Measurements from ENCODE around the gene FAM124B.
"Not testable (repeated sequence)": the region's sequence is repeated elsewhere in the genome, so short reads cannot be mapped to it uniquely, and the experiment has no call there.

Gene FAM124B

GRCh38 chr2:224412141-224413015 lies 10.5 kb upstream of the FAM124B start:
- DNase-seq: no peak

- DNase-seq: no peak
Measured at GRCh38 chr2:224410946-224411561, 9.1 kb upstream of the FAM124B start.

GRCh38 chr2:224408676-224409075 lies 6.8 kb upstream of the FAM124B start:
- DNase-seq: no peak

- no peak for DNase-seq
Measured at GRCh38 chr2:224407241-224407701, 5.4 kb upstream of the FAM124B start.

GRCh38 chr2:224405841-224406370 lies 4.0 kb upstream of the FAM124B start:
- DNase-seq: no peak

GRCh38 chr2:224405412-224405811 lies 3.5 kb upstream of the FAM124B start:
- no peak for DNase-seq

- no peak for DNase-seq
Measured at GRCh38 chr2:224404796-224405195, 2.9 kb upstream of the FAM124B start.

GRCh38 chr2:224403657-224404056 lies 1.8 kb upstream of the FAM124B start:
- DNase-seq: no peak

GRCh38 chr2:224400886-224401632 lies 848 bp downstream of the FAM124B start:
- no peak for DNase-seq

- no peak for DNase-seq
Measured at GRCh38 chr2:224400174-224400810, 1.6 kb downstream of the FAM124B start.

- DNase-seq: no peak
Measured at GRCh38 chr2:224398289-224398688, 3.6 kb downstream of the FAM124B start.

- DNase-seq: not testable (repeated sequence)
Measured at GRCh38 chr2:224397100-224397499, 4.8 kb downstream of the FAM124B start.

GRCh38 chr2:224395620-224396390 lies 6.1 kb downstream of the FAM124B start:
- no peak for DNase-seq

- no peak for DNase-seq
Measured at GRCh38 chr2:224393157-224393872, 8.6 kb downstream of the FAM124B start.

GRCh38 chr2:224392545-224392944 lies 9.4 kb downstream of the FAM124B start:
- DNase-seq: no peak

GRCh38 chr2:224389317-224389716 lies 12.6 kb downstream of the FAM124B start:
- no peak for DNase-seq

GRCh38 chr2:224386876-224387275 lies 15.0 kb downstream of the FAM124B start:
- no peak for DNase-seq

GRCh38 chr2:224382973-224383555 lies 18.8 kb downstream of the FAM124B start:
- no peak for DNase-seq

- not testable (repeated sequence) for DNase-seq
Measured at GRCh38 chr2:224382280-224382647, 19.6 kb downstream of the FAM124B start.

GRCh38 chr2:224381521-224382279 lies 20.2 kb downstream of the FAM124B start:
- no peak for DNase-seq
